ENCODE results near the gene PDCD2L. TPM values are rescaled to one million over a fixed set of nuclear protein-coding genes. Genes with fewer than 3 reads are reported as not detected.
"Not testable (repeated sequence)": the region's sequence is repeated elsewhere in the genome, so short reads cannot be mapped to it uniquely, and the experiment has no call there.

The PDCD2L gene
- total RNA-seq, 1 experiment from 2014 or later: 33.2 TPM

DNA sequence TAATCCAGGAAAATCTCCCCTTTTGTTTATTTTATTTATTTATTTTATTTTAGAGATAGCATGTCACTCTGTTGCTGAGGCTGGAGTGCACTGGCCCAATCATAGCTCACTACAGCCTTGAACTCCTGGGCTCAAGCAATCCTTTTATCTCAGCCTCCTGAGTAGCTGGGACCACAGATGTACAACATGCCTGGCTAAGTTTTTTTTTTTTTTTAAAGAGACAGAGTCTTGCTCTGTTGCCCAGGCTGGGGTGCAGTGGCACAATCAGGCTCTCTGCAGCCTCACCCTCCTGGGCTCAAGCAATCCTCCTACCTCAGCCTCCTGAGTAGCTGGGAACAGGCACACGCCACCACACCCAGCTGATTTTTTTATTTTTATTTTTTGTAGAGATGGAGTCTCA, 6.3 kb upstream of the PDCD2L start:
- Mint-ChIP-seq H3K9me3 (ENCODE audit: unreplicated experiment) (no peaks in the 10 kb centered on the region), H3K36me3 (ENCODE audit: insufficient read depth, unreplicated experiment) (peaks cover 63% of the 10 kb centered on the region), H3K4me1 (ENCODE audit: low read depth, unreplicated experiment) (no peaks in the 10 kb centered on the region), H3K27me3 (ENCODE audit: insufficient read depth, unreplicated experiment) (no peaks in the 10 kb centered on the region), H3K4me3 (ENCODE audit: unreplicated experiment) (no peak overlapping the region), H3K27ac (ENCODE audit: unreplicated experiment) (no peak overlapping the region)
- no peak overlapping the region for H3K4me3 ChIP-seq (ENCODE audit: low read depth, low read length)
- H3K4me1 ChIP-seq: no peaks in the 10 kb centered on the region
- ChIA-PET POLR2A (interaction anchor here (0.5 kb wide), 1 partner anchor 37 kb away, joined by 3 read pairs; no protein-coding TSS in a partner anchor), CTCF (no interaction called here)
- no peaks in the 10 kb centered on the region for H3K9me3 ChIP-seq
- no peak for DNase-seq
- no peaks in the 10 kb centered on the region for H3K27me3 ChIP-seq (replicated peaks; ENCODE audit: control insufficient read depth, insufficient read depth, low read length)
- intact Hi-C loops (cut with micrococcal nuclease; ENCODE audit: unreplicated experiment): no loop called here
- no peak for TF ChIP-seq CTCF (IDR thresholded peaks at IDR 0.05; ENCODE audit: insufficient read depth in 1 of 2, low read depth in 1 of 2, low read length in 1 of 2, severe bottlenecking in 1 of 2, unreplicated experiment in 1 of 2)
- no TSS peak for BruUV-seq (replicated peaks)
- H3K36me3 ChIP-seq (ENCODE audit: control insufficient read depth, insufficient read depth, low read length): peaks cover 8% of the 10 kb centered on the region

DNA sequence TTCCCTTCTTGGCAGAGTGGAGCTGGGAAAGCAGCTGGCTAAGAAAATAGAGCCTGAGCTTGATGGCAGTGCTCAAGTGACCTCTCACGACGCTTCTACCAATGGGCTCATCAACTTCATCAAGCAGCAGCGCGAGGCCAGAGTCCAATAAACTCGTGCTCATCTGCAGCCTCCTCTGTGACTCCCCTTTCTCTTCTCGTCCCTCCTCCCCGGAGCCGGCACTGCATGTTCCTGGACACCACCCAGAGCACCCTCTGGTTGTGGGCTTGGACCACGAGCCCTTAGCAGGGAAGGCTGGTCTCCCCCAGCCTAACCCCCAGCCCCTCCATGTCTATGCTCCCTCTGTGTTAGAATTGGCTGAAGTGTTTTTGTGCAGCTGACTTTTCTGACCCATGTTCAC, 4.3 kb upstream of the PDCD2L start:
- Mint-ChIP-seq H3K4me1 (ENCODE audit: low read depth, unreplicated experiment) (no peaks in the 10 kb centered on the region), H3K4me3 (ENCODE audit: unreplicated experiment) (no peak overlapping the region), H3K27me3 (ENCODE audit: insufficient read depth, unreplicated experiment) (no peaks in the 10 kb centered on the region), H3K9me3 (ENCODE audit: unreplicated experiment) (no peaks in the 10 kb centered on the region), H3K36me3 (ENCODE audit: insufficient read depth, unreplicated experiment) (peaks cover 79% of the 10 kb centered on the region), H3K27ac (ENCODE audit: unreplicated experiment) (no peak overlapping the region)
- H3K4me3 ChIP-seq (ENCODE audit: low read depth, low read length): no peak overlapping the region
- no peak for TF ChIP-seq CTCF (IDR thresholded peaks at IDR 0.05; ENCODE audit: insufficient read depth in 1 of 2, low read depth in 1 of 2, low read length in 1 of 2, severe bottlenecking in 1 of 2, unreplicated experiment in 1 of 2)
- no peaks in the 10 kb centered on the region for H3K4me1 ChIP-seq
- ChIA-PET POLR2A (no interaction called here), CTCF (no interaction called here)
- H3K36me3 ChIP-seq (ENCODE audit: control insufficient read depth, insufficient read depth, low read length): peaks cover 7% of the 10 kb centered on the region
- no peaks in the 10 kb centered on the region for H3K27me3 ChIP-seq (replicated peaks; ENCODE audit: control insufficient read depth, insufficient read depth, low read length)
- TSS peak; percentile 64 for BruUV-seq (replicated peaks)
- DNase-seq: no peak
- intact Hi-C loops (cut with micrococcal nuclease; ENCODE audit: unreplicated experiment): no loop called here
- no peaks in the 10 kb centered on the region for H3K9me3 ChIP-seq

DNA sequence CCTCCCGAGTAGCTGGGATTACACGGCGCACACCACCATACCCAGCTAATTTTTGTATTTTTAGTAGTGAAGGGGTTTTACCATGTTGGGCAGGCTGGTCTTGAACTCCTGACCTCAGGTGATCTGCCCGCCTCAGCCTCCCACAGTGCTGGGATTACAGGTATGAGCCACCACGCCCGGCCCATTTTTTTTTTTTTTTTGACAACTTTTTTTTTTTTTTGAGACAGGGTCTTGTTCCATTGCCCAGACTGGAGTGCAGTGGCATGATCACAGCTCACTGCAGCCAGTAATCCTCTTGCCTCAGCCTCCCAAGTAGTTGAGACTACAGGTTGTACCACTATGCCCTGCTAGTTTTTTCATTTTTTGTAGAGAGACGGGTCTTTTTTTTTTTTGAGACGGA, 3.4 kb upstream of the PDCD2L start:
- POLR2A ChIA-PET: interaction anchor here (0.7 kb wide), 1 partner anchor 20 kb away, joined by 5 read pairs; no protein-coding TSS in a partner anchor

More for the DNA sequence above, 3.4 kb upstream of the PDCD2L start:
- BruUV-seq (replicated peaks); H3K9me3 ChIP-seq; H3K27me3 ChIP-seq (replicated peaks; ENCODE audit: control insufficient read depth, insufficient read depth, low read length); H3K4me3 Mint-ChIP-seq (ENCODE audit: unreplicated experiment); H3K27ac Mint-ChIP-seq (ENCODE audit: unreplicated experiment); H3K27me3 Mint-ChIP-seq (ENCODE audit: insufficient read depth, unreplicated experiment); H3K4me1 Mint-ChIP-seq (ENCODE audit: low read depth, unreplicated experiment); H3K36me3 ChIP-seq (ENCODE audit: control insufficient read depth, insufficient read depth, low read length); H3K4me3 ChIP-seq (ENCODE audit: low read depth, low read length); DNase-seq; H3K9me3 Mint-ChIP-seq (ENCODE audit: unreplicated experiment); intact Hi-C loops (cut with micrococcal nuclease; ENCODE audit: unreplicated experiment); H3K4me1 ChIP-seq: not testable (repeated sequence)
- CTCF ChIA-PET: interaction anchor here (0.7 kb wide), 1 partner anchor 24 kb away, joined by 5 read pairs; no protein-coding TSS in a partner anchor
- peaks cover 74% of the 10 kb centered on the region for H3K36me3 Mint-ChIP-seq (ENCODE audit: insufficient read depth, unreplicated experiment)
